H1 (cell line): ENCODE data around the gene ZNF771. TPM values are rescaled to one million over a fixed set of nuclear protein-coding genes. Genes with fewer than 3 reads are reported as not detected.

Experiments used
- ASH2L ChIP-seq: fragments of 200-600, 300-600 bp; sonication (generic); IDR thresholded peaks from one replicate; pipeline ENCODE4 v1.7.1; 2017; ENCODE audit warnings: low read length
- BCL11A ChIP-seq, 2 experiments: IDR thresholded peaks; one replicate each; pipeline ENCODE4 v1.6.1; 2011; ENCODE audit warnings: low read depth in 2 of 2, low read length in 2 of 2, mild to moderate bottlenecking in 2 of 2
- CHD7 ChIP-seq: fragments of 300-600 bp; sonication (generic); IDR thresholded peaks from 2 replicates; pipeline ENCODE4 v1.7.1; 2012; ENCODE audit warnings: low read length, moderate library complexity, mild to moderate bottlenecking, inconsistent platforms; ENCODE audit not compliant: insufficient replicate concordance
- CTBP2 ChIP-seq: IDR thresholded peaks from 2 replicates; pipeline ENCODE4 v1.7.0; 2011; ENCODE audit warnings: borderline replicate concordance, mild to moderate bottlenecking, moderate library complexity, mixed read lengths, low read length; ENCODE audit not compliant: insufficient read depth, insufficient read length
- FOSL1 ChIP-seq: IDR thresholded peaks from 2 replicates; pipeline ENCODE4 v1.6.1; 2011; ENCODE audit warnings: mild to moderate bottlenecking, low read depth, low read length, moderate library complexity; ENCODE audit not compliant: insufficient read depth
- GABPA ChIP-seq: IDR thresholded peaks from 2 replicates; pipeline ENCODE4 v1.6.1; 2011; ENCODE audit warnings: mild to moderate bottlenecking, low read length, moderate library complexity, borderline replicate concordance; ENCODE audit not compliant: insufficient read depth
- NRF1 ChIP-seq: IDR thresholded peaks from 2 replicates; pipeline ENCODE4 v1.6.1; 2011; ENCODE audit warnings: mild to moderate bottlenecking, low read depth, low read length, improper control_type of control experiment
- RXRA ChIP-seq: IDR thresholded peaks from 2 replicates; pipeline ENCODE4 v1.6.1; 2011; ENCODE audit warnings: low read depth, mild to moderate bottlenecking, low read length, moderate library complexity; ENCODE audit not compliant: insufficient read depth
- polyA plus RNA-seq, 7 experiments: library from polyadenylated mRNA; depleted of rRNA in 3 of 7; stranded (reverse) in 5 of 7; unstranded in 2 of 7; fragments of >200 nt in 5 of 7; fragments of 200-250 nt in 2 of 7; gene quantifications; 1 replicate in 5 of 7; 2 replicates in 1 of 7; 4 replicates in 1 of 7; pipeline versions ENCODE4 v1.2.1 to v1.2.3, GENCODE V29; 2011 to 2013; ENCODE audit warnings: missing spikeins in 2 of 7, mixed read lengths in 2 of 7
- total RNA-seq: library from RNA; stranded (reverse); fragmentation: NEBNext Ultra II Directional; extraction: Animal tissue kit (Norgen Biotek cat#: 25700); gene quantifications from 2 replicates; pipeline ENCODE4 v1.2.1, GENCODE V29; 2021
- TF ChIP-seq, protein P1 (sequence below), 3 experiments: IDR thresholded peaks; 1 replicate in 2 of 3; 2 replicates in 1 of 3; pipeline versions ENCODE4 v1.5.1 to v1.6.1; 2011; ENCODE audit warnings: low read length in 3 of 3, mild to moderate bottlenecking in 3 of 3, inconsistent platforms in 2 of 3, low read depth in 1 of 3, moderate library complexity in 1 of 3; ENCODE audit not compliant: insufficient read depth in 1 of 3; ENCODE audit errors: control extremely low read depth in 1 of 3

The ZNF771 gene
- total and polyA plus RNA-seq, 2 of the 8 experiments (the other 6 are each of a cell fraction or from before 2014, with no cell fraction given): 10.6 to 15.7 TPM

- no peak for TF ChIP-seq CHD7
- no peak for TF ChIP-seq FOSL1
- no peak for TF ChIP-seq CTBP2
- TF ChIP-seq ASH2L: peak; percentile 96
- TF ChIP-seq BCL11A (IDR thresholded peaks at IDR 0.05; ENCODE audit: low read depth in 2 of 2, low read length in 2 of 2): no peak
- TF ChIP-seq RXRA: no peak
- TF ChIP-seq NRF1: no peak
- no peak for TF ChIP-seq GABPA
- TF ChIP-seq, protein P1, sequence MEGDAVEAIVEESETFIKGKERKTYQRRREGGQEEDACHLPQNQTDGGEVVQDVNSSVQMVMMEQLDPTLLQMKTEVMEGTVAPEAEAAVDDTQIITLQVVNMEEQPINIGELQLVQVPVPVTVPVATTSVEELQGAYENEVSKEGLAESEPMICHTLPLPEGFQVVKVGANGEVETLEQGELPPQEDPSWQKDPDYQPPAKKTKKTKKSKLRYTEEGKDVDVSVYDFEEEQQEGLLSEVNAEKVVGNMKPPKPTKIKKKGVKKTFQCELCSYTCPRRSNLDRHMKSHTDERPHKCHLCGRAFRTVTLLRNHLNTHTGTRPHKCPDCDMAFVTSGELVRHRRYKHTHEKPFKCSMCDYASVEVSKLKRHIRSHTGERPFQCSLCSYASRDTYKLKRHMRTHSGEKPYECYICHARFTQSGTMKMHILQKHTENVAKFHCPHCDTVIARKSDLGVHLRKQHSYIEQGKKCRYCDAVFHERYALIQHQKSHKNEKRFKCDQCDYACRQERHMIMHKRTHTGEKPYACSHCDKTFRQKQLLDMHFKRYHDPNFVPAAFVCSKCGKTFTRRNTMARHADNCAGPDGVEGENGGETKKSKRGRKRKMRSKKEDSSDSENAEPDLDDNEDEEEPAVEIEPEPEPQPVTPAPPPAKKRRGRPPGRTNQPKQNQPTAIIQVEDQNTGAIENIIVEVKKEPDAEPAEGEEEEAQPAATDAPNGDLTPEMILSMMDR (IDR thresholded peaks at IDR 0.05; ENCODE audit: control extremely low read depth in 1 of 3, insufficient read depth in 1 of 3, low read depth in 1 of 3, low read length in 3 of 3): no peak
Observed at GRCh38 chr16:30377812-30378235, 29.6 kb upstream of the ZNF771 start (continued).
